Muscle of leg (tissue), 11 donors: ENCODE measurements around the gene PAFAH1B2. TPM values are rescaled to one million over a fixed set of nuclear protein-coding genes. Genes with fewer than 3 reads are reported as not detected.

Experiments
- DNase-seq: peaks from one replicate; pipeline ENCODE4 v3.0.0; 2013
- H3K27ac ChIP-seq: one replicate; pipeline ENCODE4 v1.5.1; 2013; ENCODE audit warnings: mild to moderate bottlenecking, low read length, control low read depth
- H3K27me3 ChIP-seq: one replicate; pipeline ENCODE4 v1.6.1; 2013; ENCODE audit warnings: low read length; ENCODE audit not compliant: control insufficient read depth, insufficient read depth
- H3K36me3 ChIP-seq: one replicate; pipeline ENCODE4 v1.6.1; 2013; ENCODE audit warnings: low read length; ENCODE audit not compliant: control insufficient read depth, insufficient read depth
- H3K4me1 ChIP-seq: one replicate; pipeline ENCODE4 v1.6.1; 2013; ENCODE audit warnings: low read length; ENCODE audit not compliant: control insufficient read depth, insufficient read depth
- H3K4me3 ChIP-seq: one replicate; pipeline ENCODE4 v1.5.1; 2013; ENCODE audit warnings: low read length, control low read depth
- H3K9me3 ChIP-seq: replicated peaks from 2 replicates; pipeline ENCODE4 v1.6.1; 2013; ENCODE audit warnings: low read depth, low read length; ENCODE audit not compliant: control insufficient read depth
- WGBS: methylation state at CpG from one replicate; pipeline ENCODE4 v1.1.5; 2013; ENCODE audit warnings: missing lambda C conversion rate; ENCODE audit not compliant: insufficient coverage; 5-methylcytosine and 5-hydroxymethylcytosine counted together
- polyA plus RNA-seq, 8 donors: library from polyadenylated mRNA; unstranded; fragments of 120-200 nt; gene quantifications; one replicate each; pipeline versions ENCODE4 v1.2.1 to v1.2.3, GENCODE V29; 2013; ENCODE audit warnings: inconsistent platforms in 1 of 8, low replicate concordance in 1 of 8; ENCODE audit not compliant: insufficient read length in 8 of 8, insufficient read depth in 1 of 8
- total RNA-seq: library from RNA; stranded (reverse); fragments of 120-200 nt; gene quantifications from one replicate; pipeline ENCODE4 v1.2.4, GENCODE V29; 2013

The PAFAH1B2 gene
- total and polyA plus RNA-seq, 9 donors = 33.2 to 59.8 (median 49.6) TPM

DNA sequence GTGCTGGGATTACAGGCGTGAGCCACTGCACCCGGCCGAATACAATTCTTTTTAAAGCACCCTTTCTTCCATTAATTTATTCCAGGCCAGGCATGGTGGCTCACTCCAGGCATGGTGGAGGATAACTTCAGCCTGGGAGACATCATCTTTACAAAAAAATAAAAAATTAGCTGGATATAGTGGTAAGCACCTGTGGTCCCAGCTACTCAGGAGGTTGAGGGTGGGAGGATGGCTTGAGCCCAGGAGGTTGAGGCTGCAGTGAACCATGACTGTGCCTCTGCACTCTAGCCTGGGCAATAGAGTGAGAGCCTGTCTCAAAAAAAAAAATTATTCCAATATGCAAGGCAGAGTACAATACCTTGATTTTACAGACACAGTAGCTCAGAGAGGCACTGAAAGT is 66.5 kb downstream of the PAFAH1B2 start:
- H3K36me3 ChIP-seq = peaks cover 26% of the 10 kb centered on the region
- no peak overlapping the region for H3K27ac ChIP-seq

GRCh38 chr11:117212697-117213355 is 68.7 kb downstream of the PAFAH1B2 start:
- no peaks in the 10 kb centered on the region for H3K27me3 ChIP-seq
- no peak for DNase-seq
- H3K36me3 ChIP-seq = peaks cover 45% of the 10 kb centered on the region
- no peak overlapping the region for H3K4me3 ChIP-seq
- WGBS = 97% methylated on average over 3 of the region's 11 CpGs
- H3K27ac ChIP-seq = no peak overlapping the region
- H3K4me1 ChIP-seq = peaks cover 12% of the 10 kb centered on the region
- no peaks in the 10 kb centered on the region for H3K9me3 ChIP-seq

More for the DNA sequence above, 66.5 kb downstream of the PAFAH1B2 start:
- no peaks in the 10 kb centered on the region for H3K27me3 ChIP-seq
- 87% methylated on average over 3 of the region's 3 CpGs for WGBS
- H3K9me3 ChIP-seq = no peaks in the 10 kb centered on the region
- H3K4me1 ChIP-seq = no peaks in the 10 kb centered on the region
- DNase-seq = no peak
- no peak overlapping the region for H3K4me3 ChIP-seq

- Histone ChIP-seq H3K9me3 (no peaks in the 10 kb centered on the region), H3K4me1 (peaks cover 29% of the 10 kb centered on the region), H3K27me3 (no peaks in the 10 kb centered on the region), H3K36me3 (peaks cover 60% of the 10 kb centered on the region), H3K27ac (no peak overlapping the region), H3K4me3 (no peak overlapping the region)
- DNase-seq = no peak
- WGBS = 59% methylated on average over 5 of the region's 7 CpGs
Observed at GRCh38 chr11:117214404-117215110, 70.5 kb downstream of the PAFAH1B2 start.

DNA sequence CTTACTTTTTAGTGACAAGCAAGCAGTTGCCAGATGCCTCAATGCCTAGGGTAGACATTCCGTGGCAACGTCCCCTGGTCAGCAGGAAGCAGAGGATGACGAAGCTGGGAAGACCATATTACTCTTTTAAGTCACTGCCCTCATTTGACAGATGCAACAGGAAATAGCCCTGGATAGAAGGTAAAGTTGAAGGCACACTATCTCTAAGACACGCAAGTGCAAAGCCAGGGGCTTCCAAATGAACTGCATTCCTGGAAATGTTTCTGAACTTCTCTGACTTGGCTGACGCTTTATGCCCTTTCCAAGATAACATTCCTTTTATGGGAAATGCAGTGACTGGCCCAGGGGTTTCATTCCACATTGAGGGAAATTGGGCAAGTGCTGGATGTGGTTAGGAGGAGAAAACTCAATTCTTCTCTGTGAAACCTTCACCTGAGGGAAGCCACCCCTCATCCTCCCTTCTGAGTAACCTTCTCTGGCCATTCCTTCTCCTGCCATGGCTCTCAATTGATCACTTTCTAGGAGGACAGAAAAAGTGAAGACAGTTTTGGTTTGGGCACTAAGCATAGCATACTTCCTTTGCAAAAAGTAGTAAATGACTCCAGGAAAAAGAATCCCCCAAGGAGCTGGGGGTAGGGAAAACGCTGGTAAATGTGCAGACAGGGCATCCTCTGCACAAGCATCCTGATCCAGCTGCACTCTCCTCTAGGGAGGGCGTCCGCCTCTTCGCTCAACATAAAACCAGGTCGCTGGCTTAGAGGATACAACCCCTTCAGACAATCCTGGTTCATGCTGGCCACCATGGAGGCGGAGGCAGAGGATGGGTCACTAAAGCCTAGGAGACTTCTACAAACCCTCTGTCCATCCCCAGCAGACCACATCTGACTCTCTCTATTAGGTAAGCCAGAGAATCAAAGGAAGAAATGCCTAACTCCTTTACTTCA is 73.3 kb downstream of the PAFAH1B2 start:
- Histone ChIP-seq H3K27me3 (no peaks in the 10 kb centered on the region), H3K4me3 (no peak overlapping the region), H3K4me1 (peaks cover 58% of the 10 kb centered on the region), H3K27ac (peak overlapping the region; percentile 79), H3K36me3 (peaks cover 60% of the 10 kb centered on the region), H3K9me3 (no peaks in the 10 kb centered on the region)
- 63% methylated on average over 3 of the region's 11 CpGs for WGBS
- peak; percentile 19 for DNase-seq

DNA sequence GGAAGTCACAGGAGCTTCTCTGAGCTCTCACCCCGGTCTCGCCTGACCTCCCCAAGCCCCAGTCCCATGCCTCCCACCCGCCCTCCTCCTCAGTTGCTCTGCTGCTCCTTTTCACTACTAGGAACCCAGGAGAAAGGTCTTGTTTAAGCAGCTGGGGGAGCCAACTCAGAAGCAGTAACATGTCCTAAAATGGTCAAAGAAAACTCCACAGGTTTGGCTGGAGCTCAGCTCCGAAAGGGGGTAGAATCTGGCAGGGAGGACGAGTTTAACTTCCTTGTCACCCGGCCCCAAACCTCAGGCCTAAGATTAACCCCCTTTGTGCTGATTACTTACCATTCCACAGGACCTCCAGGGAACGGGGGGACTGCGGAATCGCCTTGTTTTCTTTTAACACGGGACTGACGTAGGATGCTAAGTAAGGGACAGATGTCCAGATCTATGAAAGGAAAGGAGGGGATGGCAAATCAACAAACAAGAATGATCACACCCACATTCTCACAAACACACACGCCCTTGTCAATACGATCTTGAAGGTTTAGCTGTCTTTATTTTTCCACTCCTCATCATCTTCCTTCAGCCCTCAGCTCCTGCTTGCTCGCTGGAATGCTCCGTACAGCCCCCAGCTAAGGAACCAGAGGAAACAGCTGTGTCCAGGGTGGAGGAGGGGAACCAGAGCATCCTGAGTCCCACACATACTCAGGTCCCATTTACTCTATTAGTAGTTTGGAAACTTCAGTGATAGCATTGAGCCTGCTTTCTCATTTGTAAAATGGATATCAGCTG is 74.2 kb downstream of the PAFAH1B2 start:
- peak; percentile 56 for DNase-seq
- Histone ChIP-seq H3K27ac (peak overlapping the region; percentile 79), H3K36me3 (peaks cover 58% of the 10 kb centered on the region), H3K4me1 (peaks cover 66% of the 10 kb centered on the region), H3K9me3 (no peaks in the 10 kb centered on the region), H3K27me3 (no peaks in the 10 kb centered on the region), H3K4me3 (no peak overlapping the region)
- WGBS = 45% methylated on average over 4 of the region's 15 CpGs

GRCh38 chr11:117219001-117219400 is 74.9 kb downstream of the PAFAH1B2 start:
- Histone ChIP-seq H3K27ac (peak overlapping the region; percentile 79), H3K9me3 (no peaks in the 10 kb centered on the region), H3K36me3 (peaks cover 59% of the 10 kb centered on the region), H3K4me1 (peaks cover 72% of the 10 kb centered on the region), H3K27me3 (no peaks in the 10 kb centered on the region), H3K4me3 (no peak overlapping the region)
- DNase-seq = no peak
- WGBS = 76% methylated on average over 9 of the region's 9 CpGs

- Histone ChIP-seq H3K9me3 (no peaks in the 10 kb centered on the region), H3K4me1 (peaks cover 75% of the 10 kb centered on the region), H3K4me3 (no peak overlapping the region), H3K27me3 (no peaks in the 10 kb centered on the region), H3K36me3 (peaks cover 58% of the 10 kb centered on the region), H3K27ac (peak overlapping the region; percentile 92)
- WGBS = 86% methylated on average over 8 of the region's 8 CpGs
- DNase-seq = no peak
Observed at GRCh38 chr11:117219455-117219854, 75.4 kb downstream of the PAFAH1B2 start.

GRCh38 chr11:117219995-117220394 is 75.9 kb downstream of the PAFAH1B2 start:
- Histone ChIP-seq H3K27me3 (no peaks in the 10 kb centered on the region), H3K9me3 (no peaks in the 10 kb centered on the region), H3K4me1 (peaks cover 80% of the 10 kb centered on the region), H3K36me3 (peaks cover 55% of the 10 kb centered on the region), H3K27ac (peak overlapping the region; percentile 92), H3K4me3 (no peak overlapping the region)
- 95% methylated on average over 4 of the region's 4 CpGs for WGBS
- DNase-seq = no peak

DNA sequence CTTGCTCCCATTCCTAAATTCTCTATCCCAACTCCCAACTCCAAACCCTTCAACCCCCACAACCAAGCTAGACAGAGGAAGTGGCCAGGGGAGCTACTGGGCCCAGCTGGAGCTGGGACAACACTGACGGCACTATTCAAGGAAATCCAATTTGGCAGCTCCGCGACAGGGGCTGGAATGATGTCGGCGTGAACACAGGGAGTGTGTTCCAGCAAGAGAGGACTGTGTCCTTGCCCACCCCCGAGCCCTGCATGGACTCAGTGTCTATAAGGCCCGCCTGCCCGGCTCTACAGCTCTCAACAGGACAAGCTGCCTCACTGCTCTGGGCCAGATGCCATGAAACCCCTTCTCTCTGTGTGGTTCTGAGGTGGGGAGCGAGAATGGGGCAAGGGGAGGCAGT is 76.5 kb downstream of the PAFAH1B2 start:
- H3K36me3 ChIP-seq = peaks cover 59% of the 10 kb centered on the region
- no peaks in the 10 kb centered on the region for H3K27me3 ChIP-seq
- no peak overlapping the region for H3K4me3 ChIP-seq
- DNase-seq = peak; percentile 89
- 57% methylated on average over 5 of the region's 9 CpGs for WGBS
- H3K9me3 ChIP-seq = no peaks in the 10 kb centered on the region
- peaks cover 80% of the 10 kb centered on the region for H3K4me1 ChIP-seq
- H3K27ac ChIP-seq = peak overlapping the region; percentile 92
